GM23338 (cell line): ENCODE results near the gene RAC2. TPM values are rescaled to one million over a fixed set of nuclear protein-coding genes. Genes with fewer than 3 reads are reported as not detected.

Experiments
- ATAC-seq: fragments of 200-7000 bp; cut with Tn5 transposase; 3 replicates; pipeline ENCODE4 v1.9.1; 2020
- DNase-seq: peaks from one replicate; pipeline ENCODE4 v3.0.0-alpha.2; 2015; ENCODE audit warnings: low spot score
- H2AFZ ChIP-seq: fragments of 200-600 bp; sonication (generic); 2 replicates; pipeline ENCODE4 v1.8.0; 2016; ENCODE audit warnings: antibody characterized with exemption, mild to moderate bottlenecking, moderate library complexity
- H3F3A ChIP-seq: fragments of 200-600 bp; sonication (generic); replicated peaks from 2 replicates; pipeline ENCODE4 v1.8.0; 2017; ENCODE audit warnings: antibody characterized with exemption, mixed run types, low read depth
- H3K27ac ChIP-seq: fragments of 200-600 bp; sonication (generic); 2 replicates; pipeline ENCODE4 v1.6.1; 2016; ENCODE audit warnings: low read depth
- H3K27me3 ChIP-seq: fragments of 200-600 bp; sonication (generic); 2 replicates; pipeline ENCODE4 v1.8.0; 2016; ENCODE audit warnings: mild to moderate bottlenecking, mixed run types, moderate library complexity; ENCODE audit not compliant: insufficient read depth
- H3K36me3 ChIP-seq: fragments of 200-600 bp; sonication (generic); 2 replicates; pipeline ENCODE4 v1.8.0; 2016; ENCODE audit warnings: mild to moderate bottlenecking; ENCODE audit not compliant: insufficient read depth
- H3K4me1 ChIP-seq: fragments of 200-600 bp; sonication (generic); 2 replicates; pipeline ENCODE4 v1.8.0; 2016; ENCODE audit warnings: mild to moderate bottlenecking, moderate library complexity; ENCODE audit not compliant: insufficient read depth
- H3K4me2 ChIP-seq: fragments of 200-600 bp; sonication (generic); 2 replicates; pipeline ENCODE4 v1.7.1; 2017; ENCODE audit warnings: mixed run types
- H3K4me3 ChIP-seq: fragments of 200-600 bp; sonication (generic); 2 replicates; pipeline ENCODE4 v1.6.1; 2016; ENCODE audit warnings: mixed run types
- H3K79me2 ChIP-seq: fragments of 200-600 bp; sonication (generic); replicated peaks from 2 replicates; pipeline ENCODE4 v1.8.0; 2017; ENCODE audit warnings: mild to moderate bottlenecking; ENCODE audit not compliant: insufficient read depth
- H3K9me2 ChIP-seq: fragments of 200-600 bp; sonication (generic); 2 replicates; pipeline ENCODE4 v1.8.0; 2017; ENCODE audit not compliant: insufficient read depth
- H4K20me1 ChIP-seq: fragments of 200-600 bp; sonication (generic); replicated peaks from 2 replicates; pipeline ENCODE4 v1.8.0; 2017; ENCODE audit warnings: mild to moderate bottlenecking; ENCODE audit not compliant: insufficient read depth
- H3K27ac Mint-ChIP-seq: 2 replicates; pipeline ENCODE4 v1.8.0; 2020; ENCODE audit warnings: inconsistent platforms, mild to moderate bottlenecking, moderate library complexity, mixed read lengths
- H3K27me3 Mint-ChIP-seq: 3 replicates; pipeline ENCODE4 v1.8.0; 2022; ENCODE audit warnings: low read depth, mild to moderate bottlenecking, moderate library complexity, mixed read lengths, inconsistent platforms; ENCODE audit not compliant: insufficient read depth, poor library complexity
- H3K36me3 Mint-ChIP-seq: 3 replicates; pipeline ENCODE4 v1.8.0; 2021; ENCODE audit warnings: low read depth, mild to moderate bottlenecking, inconsistent platforms, moderate library complexity, mixed read lengths
- H3K4me1 Mint-ChIP-seq: 3 replicates; pipeline ENCODE4 v1.8.0; 2020; ENCODE audit warnings: mild to moderate bottlenecking, inconsistent platforms, mixed read lengths
- H3K4me3 Mint-ChIP-seq: 3 replicates; pipeline ENCODE4 v1.8.0; 2021; ENCODE audit warnings: moderate library complexity, mild to moderate bottlenecking, inconsistent platforms, mixed read lengths
- H3K9me3 Mint-ChIP-seq: 3 replicates; pipeline ENCODE4 v1.8.0; 2020; ENCODE audit warnings: moderate library complexity, mild to moderate bottlenecking, inconsistent platforms, mixed read lengths
- CREB1 ChIP-seq: fragments of 250-450 bp; sonication (Bioruptor Pico); IDR thresholded peaks from 2 replicates; pipeline ENCODE4 v1.5.0; 2020; ENCODE audit warnings: low read depth, mild to moderate bottlenecking, moderate library complexity
- ETS1 ChIP-seq: IDR thresholded peaks from 2 replicates; pipeline ENCODE4 v1.6.1; 2016; ENCODE audit warnings: antibody characterized with exemption
- EZH2 ChIP-seq: fragments of 200-600 bp; sonication (generic); IDR thresholded peaks from one replicate; pipeline ENCODE4 v1.8.0; 2017; ENCODE audit warnings: antibody characterized with exemption, mild to moderate bottlenecking, low read depth; ENCODE audit not compliant: unreplicated experiment
- EZH2phosphoT487 ChIP-seq: fragments of 200-600 bp; sonication (generic); IDR thresholded peaks from one replicate; pipeline ENCODE4 v1.8.1; 2018; ENCODE audit warnings: antibody characterized with exemption; ENCODE audit not compliant: unreplicated experiment
- POLR2AphosphoS5 ChIP-seq: IDR thresholded peaks from 2 replicates; pipeline ENCODE4 v1.6.1; 2016; ENCODE audit warnings: antibody characterized with exemption, low read depth
- STAT1 ChIP-seq: IDR thresholded peaks from one replicate; pipeline ENCODE4 v1.6.1; 2016; ENCODE audit warnings: antibody characterized with exemption; ENCODE audit not compliant: unreplicated experiment
- ZNF114 ChIP-seq: fragments of 250-450 bp; sonication (Bioruptor Pico); IDR thresholded peaks from 2 replicates; pipeline ENCODE4 v1.5.0; 2020; ENCODE audit warnings: mild to moderate bottlenecking, moderate library complexity
- ZNF331 ChIP-seq: fragments of 250-450 bp; sonication (Bioruptor Pico); IDR thresholded peaks from 2 replicates; pipeline ENCODE4 v1.5.0; 2020; ENCODE audit warnings: low read depth, mild to moderate bottlenecking, moderate library complexity
- polyA plus RNA-seq: library from polyadenylated mRNA; unstranded; fragments of >200 nt; fragmentation: Nextera tagmentation; extraction: Ambion mirVana; gene quantifications from 2 replicates; pipeline ENCODE4 v1.2.1, GENCODE V29; 2016
- total RNA-seq: library from RNA; depleted of rRNA; stranded (reverse); fragments of >200 nt; shearing (Covaris generic); gene quantifications from 2 replicates; pipeline ENCODE4 v1.2.3, GENCODE V29; 2014
- TF ChIP-seq, protein P1 (sequence below): IDR thresholded peaks from one replicate; pipeline ENCODE4 v1.6.1; 2018; ENCODE audit warnings: antibody characterized with exemption; ENCODE audit not compliant: unreplicated experiment
- TF ChIP-seq, protein P2 (sequence below): fragments of 250-450 bp; sonication (Bioruptor Pico); IDR thresholded peaks from 2 replicates; pipeline ENCODE4 v1.5.0; 2020; ENCODE audit warnings: mild to moderate bottlenecking, moderate library complexity

The RAC2 gene
- total and polyA plus RNA-seq, 2 experiments from 2014 or later = 2.4 to 2.7 TPM

GRCh38 chr22:37270928-37271650, 27.0 kb upstream of the RAC2 start:
- TF ChIP-seq CREB1 (CRISPR knock-in tag) (no peak), EZH2 (no peak), POLR2AphosphoS5 (no peak), ETS1 (no peak), EZH2phosphoT487 (no peak), ZNF114 (CRISPR knock-in tag) (no peak), STAT1 (no peak), ZNF331 (CRISPR knock-in tag) (no peak)
- TF ChIP-seq, protein P1, sequence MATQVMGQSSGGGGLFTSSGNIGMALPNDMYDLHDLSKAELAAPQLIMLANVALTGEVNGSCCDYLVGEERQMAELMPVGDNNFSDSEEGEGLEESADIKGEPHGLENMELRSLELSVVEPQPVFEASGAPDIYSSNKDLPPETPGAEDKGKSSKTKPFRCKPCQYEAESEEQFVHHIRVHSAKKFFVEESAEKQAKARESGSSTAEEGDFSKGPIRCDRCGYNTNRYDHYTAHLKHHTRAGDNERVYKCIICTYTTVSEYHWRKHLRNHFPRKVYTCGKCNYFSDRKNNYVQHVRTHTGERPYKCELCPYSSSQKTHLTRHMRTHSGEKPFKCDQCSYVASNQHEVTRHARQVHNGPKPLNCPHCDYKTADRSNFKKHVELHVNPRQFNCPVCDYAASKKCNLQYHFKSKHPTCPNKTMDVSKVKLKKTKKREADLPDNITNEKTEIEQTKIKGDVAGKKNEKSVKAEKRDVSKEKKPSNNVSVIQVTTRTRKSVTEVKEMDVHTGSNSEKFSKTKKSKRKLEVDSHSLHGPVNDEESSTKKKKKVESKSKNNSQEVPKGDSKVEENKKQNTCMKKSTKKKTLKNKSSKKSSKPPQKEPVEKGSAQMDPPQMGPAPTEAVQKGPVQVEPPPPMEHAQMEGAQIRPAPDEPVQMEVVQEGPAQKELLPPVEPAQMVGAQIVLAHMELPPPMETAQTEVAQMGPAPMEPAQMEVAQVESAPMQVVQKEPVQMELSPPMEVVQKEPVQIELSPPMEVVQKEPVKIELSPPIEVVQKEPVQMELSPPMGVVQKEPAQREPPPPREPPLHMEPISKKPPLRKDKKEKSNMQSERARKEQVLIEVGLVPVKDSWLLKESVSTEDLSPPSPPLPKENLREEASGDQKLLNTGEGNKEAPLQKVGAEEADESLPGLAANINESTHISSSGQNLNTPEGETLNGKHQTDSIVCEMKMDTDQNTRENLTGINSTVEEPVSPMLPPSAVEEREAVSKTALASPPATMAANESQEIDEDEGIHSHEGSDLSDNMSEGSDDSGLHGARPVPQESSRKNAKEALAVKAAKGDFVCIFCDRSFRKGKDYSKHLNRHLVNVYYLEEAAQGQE = no peak
- TF ChIP-seq, protein P2, sequence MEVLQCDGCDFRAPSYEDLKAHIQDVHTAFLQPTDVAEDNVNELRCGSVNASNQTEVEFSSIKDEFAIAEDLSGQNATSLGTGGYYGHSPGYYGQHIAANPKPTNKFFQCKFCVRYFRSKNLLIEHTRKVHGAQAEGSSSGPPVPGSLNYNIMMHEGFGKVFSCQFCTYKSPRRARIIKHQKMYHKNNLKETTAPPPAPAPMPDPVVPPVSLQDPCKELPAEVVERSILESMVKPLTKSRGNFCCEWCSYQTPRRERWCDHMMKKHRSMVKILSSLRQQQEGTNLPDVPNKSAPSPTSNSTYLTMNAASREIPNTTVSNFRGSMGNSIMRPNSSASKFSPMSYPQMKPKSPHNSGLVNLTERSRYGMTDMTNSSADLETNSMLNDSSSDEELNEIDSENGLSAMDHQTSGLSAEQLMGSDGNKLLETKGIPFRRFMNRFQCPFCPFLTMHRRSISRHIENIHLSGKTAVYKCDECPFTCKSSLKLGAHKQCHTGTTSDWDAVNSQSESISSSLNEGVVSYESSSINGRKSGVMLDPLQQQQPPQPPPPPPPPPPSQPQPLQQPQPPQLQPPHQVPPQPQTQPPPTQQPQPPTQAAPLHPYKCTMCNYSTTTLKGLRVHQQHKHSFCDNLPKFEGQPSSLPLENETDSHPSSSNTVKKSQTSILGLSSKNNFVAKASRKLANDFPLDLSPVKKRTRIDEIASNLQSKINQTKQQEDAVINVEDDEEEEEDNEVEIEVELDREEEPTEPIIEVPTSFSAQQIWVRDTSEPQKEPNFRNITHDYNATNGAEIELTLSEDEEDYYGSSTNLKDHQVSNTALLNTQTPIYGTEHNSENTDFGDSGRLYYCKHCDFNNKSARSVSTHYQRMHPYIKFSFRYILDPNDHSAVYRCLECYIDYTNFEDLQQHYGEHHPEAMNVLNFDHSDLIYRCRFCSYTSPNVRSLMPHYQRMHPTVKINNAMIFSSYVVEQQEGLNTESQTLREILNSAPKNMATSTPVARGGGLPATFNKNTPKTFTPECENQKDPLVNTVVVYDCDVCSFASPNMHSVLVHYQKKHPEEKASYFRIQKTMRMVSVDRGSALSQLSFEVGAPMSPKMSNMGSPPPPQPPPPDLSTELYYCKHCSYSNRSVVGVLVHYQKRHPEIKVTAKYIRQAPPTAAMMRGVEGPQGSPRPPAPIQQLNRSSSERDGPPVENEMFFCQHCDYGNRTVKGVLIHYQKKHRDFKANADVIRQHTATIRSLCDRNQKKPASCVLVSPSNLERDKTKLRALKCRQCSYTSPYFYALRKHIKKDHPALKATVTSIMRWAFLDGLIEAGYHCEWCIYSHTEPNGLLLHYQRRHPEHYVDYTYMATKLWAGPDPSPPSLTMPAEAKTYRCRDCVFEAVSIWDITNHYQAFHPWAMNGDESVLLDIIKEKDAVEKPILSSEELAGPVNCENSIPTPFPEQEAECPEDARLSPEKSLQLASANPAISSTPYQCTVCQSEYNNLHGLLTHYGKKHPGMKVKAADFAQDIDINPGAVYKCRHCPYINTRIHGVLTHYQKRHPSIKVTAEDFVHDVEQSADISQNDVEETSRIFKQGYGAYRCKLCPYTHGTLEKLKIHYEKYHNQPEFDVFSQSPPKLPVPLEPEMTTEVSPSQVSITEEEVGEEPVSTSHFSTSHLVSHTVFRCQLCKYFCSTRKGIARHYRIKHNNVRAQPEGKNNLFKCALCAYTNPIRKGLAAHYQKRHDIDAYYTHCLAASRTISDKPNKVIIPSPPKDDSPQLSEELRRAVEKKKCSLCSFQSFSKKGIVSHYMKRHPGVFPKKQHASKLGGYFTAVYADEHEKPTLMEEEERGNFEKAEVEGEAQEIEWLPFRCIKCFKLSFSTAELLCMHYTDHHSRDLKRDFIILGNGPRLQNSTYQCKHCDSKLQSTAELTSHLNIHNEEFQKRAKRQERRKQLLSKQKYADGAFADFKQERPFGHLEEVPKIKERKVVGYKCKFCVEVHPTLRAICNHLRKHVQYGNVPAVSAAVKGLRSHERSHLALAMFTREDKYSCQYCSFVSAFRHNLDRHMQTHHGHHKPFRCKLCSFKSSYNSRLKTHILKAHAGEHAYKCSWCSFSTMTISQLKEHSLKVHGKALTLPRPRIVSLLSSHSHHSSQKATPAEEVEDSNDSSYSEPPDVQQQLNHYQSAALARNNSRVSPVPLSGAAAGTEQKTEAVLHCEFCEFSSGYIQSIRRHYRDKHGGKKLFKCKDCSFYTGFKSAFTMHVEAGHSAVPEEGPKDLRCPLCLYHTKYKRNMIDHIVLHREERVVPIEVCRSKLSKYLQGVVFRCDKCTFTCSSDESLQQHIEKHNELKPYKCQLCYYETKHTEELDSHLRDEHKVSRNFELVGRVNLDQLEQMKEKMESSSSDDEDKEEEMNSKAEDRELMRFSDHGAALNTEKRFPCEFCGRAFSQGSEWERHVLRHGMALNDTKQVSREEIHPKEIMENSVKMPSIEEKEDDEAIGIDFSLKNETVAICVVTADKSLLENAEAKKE (CRISPR knock-in tag) = no peak
- H3K4me2 ChIP-seq = no peak overlapping the region
- Mint-ChIP-seq H3K36me3 (no peaks in the 10 kb centered on the region), H3K4me3 (no peak overlapping the region), H3K4me1 (peaks cover 3% of the 10 kb centered on the region), H3K27ac (no peak overlapping the region), H3K27me3 (peaks cover 9% of the 10 kb centered on the region), H3K9me3 (no peaks in the 10 kb centered on the region)
- H3K79me2 ChIP-seq = no peaks in the 10 kb centered on the region
- H3K4me1 ChIP-seq = no peaks in the 10 kb centered on the region
- no peaks in the 10 kb centered on the region; the same call in 1 of the 2 replicates for H4K20me1 ChIP-seq
- no peaks in the 10 kb centered on the region for H3K27me3 ChIP-seq
- H2AFZ ChIP-seq = no peak overlapping the region
- DNase-seq (no peak), ATAC-seq (no peak)
- H3K27ac ChIP-seq = no peak overlapping the region
- no peaks in the 10 kb centered on the region for H3K9me2 ChIP-seq
- no peaks in the 10 kb centered on the region for H3K36me3 ChIP-seq
- no peaks in the 10 kb centered on the region for H3F3A ChIP-seq
- H3K4me3 ChIP-seq = no peak overlapping the region
